Epidermal melanocyte (primary cell): Measurements from ENCODE around the gene PEX7.
"Not testable (repeated sequence)": the region's sequence is repeated elsewhere in the genome, so short reads cannot be mapped to it uniquely, and the experiment has no call there.

Source experiments
- DNase-seq: peaks from one replicate; pipeline ENCODE4 v3.0.0; 2011; ENCODE audit warnings: low spot score; ENCODE audit not compliant: insufficient read length

Gene PEX7

DNA sequence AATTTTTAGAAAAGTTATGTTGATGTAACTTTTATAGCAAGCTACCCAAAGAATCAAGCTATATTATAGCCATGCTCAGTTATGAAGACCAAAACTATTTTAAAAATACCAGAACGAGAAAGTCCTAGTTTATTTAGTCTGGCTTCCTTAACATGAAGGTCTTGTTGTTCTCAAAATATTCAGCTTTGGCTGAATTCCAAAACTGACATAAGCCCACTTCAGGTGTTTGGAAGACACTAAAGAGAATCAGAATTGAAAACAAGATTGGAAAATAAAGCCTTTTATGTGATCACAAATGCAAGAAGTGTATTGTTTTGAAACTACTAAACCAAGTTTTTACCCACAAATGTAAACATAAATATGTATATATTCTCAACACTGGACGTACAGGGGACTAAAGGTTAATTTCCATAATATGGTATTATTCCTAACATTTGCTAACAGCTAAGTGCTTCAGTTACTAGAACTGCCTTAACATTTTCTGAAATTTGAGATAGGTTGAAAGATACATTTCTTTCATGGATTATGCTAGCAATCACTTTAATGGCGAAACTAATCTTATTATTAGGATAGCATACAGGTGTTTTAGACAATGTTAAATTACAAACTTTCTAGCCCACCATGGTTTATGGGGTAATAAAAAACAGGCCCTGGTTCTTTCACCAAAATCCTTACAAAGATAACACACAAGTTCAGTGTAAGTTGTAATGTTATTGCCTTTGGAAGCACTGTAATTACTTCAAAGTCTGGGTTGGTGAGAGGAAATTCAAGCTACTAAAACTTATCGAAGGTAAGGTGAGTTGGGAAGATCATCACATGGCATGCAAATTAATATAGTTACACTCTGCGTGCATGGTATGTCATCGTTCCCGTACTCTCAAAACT, 31.7 kb upstream of the PEX7 start:
- DNase-seq: no peak

DNA sequence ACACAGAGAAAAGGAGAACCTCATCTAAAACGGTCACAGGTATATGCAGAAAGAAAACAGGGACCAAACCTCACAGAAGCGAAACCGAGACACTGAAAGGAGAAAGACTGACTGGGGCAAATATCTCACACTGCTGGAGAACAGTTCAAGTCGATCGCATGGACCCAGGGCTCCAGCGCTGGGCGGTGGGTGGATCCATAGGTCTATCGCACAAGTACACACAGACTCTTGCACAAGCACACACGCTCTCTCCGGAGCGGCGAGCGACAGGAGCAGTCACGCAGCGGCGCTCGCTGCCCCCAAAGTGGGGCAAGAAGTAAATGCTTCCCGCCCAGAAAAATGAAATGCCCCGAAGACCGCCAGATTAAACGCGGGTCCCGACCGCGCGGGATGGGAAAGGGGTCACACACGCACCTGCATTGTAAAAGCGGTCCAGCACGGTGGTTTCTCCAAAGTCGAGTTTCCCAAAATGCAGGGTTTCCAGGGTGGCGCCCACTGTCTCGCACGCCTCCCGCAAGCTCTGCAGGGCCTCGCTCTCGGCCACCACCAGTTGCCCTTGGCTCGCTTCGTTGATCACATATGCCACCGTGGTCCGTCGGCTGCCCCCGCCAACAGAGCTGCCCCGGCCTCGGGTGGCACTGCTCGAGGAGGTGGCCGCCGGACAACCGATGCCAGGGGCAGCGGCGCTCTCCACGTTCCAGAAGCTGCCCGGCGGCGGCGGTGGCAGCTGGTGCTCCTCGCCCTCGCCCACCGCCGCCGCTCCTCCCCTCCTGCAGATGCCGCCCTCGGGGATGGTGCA, 30.9 kb upstream of the PEX7 start:
- DNase-seq: no peak

DNA sequence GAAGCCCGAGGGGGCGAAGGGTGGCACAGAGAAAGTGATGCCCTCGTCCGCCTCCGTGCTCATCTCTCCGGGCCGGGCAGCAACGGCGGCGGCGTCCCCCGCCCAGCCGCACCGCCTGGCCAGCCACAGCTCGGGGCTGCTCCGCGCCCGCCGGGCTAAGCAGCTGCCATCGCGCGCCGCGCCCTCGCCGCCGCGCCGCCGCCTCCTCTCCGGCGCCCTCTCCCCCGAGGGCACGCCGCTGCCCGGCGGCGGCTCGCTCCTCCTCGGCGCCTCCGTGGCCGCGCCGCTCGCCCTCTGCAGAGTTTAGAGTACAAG, 30.3 kb upstream of the PEX7 start:
- no peak for DNase-seq

DNA sequence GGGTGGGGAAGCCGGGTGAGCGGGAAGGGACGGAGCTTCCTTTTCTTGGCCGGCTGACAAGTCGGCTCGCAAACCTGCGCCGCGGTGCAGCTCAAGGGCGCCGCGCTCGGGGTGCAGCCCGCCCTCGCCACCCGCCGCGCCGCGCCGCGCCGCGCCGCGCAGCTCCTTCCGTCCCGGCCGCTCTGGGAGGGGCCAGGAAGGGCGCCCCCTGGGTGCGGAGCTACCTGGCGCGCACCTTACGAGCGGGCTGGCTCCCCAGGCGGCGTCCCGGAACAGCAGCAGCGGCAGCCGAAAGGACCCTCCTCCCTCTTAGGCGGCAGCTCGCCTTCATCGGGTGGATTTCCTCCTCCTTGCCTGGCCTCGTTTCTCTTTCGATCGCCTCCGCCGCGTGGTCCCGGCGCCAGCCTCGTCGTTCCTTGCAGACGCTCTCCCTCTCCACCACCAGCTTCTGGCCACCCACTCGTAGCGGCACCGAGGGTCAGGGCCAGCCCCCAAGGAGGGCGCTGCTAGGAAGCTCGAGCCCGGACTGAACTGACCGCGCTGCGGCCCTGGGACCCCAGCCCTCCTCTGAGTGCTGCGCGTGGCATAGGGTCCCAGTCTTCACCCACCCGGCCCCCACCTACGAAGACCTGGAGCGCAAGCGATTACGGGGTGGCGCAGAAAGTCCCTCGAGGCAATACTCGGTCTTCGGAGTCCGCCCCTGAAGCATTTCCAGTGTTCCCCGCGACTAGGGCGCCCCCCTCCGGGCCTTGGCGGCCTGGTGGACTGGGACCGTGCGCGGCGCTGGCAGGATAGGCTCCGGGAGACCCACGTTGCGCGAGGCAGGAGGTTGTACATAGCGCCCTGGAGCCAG, 29.8 kb upstream of the PEX7 start, which contains the start of gene MAP3K5:
Gene MAP3K5 (minus strand): TSS at position 68 of the 853 bp plus-strand sequence. CDS start 320 bp downstream, outside the sequence.
- DNase-seq: no peak

DNA sequence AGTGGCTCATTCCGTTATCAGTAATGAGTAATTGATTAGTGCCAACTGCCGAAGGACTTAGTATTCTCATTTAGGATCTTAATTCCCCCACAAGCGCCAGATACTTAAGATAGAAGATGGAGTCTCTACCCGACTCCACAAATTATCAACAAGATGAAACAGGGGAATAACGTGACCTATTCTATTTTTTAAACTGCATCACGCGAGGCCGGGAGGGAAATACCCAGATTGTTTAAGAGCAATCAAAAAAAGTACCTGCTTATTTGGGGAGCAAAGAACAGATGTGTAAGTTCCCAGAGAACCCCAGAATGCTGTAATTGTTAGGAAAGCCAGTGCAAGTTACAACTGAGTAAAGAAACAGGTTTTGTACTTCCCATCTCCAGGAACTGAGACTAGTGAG, 29.0 kb upstream of the PEX7 start:
- no peak for DNase-seq

DNA sequence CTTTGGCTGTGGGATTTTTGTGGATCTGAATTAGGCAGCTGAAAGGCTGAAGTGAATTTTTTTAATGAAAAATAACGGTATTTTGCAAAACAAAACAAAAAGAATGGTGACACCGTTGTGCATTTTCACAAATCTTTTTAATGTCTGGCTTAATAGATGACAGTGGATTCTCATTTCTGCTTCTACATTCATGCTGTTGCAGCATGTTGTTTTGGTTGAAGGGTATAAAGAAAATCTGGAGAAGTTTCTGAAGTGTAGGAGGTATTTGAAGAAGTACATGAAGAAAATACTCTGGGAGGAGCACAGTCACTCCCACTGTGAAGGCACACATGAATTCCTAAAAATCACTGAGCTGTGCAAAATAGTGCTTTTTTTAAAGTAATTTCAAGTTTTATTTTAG, 27.0 kb upstream of the PEX7 start:
- no peak for DNase-seq

DNA sequence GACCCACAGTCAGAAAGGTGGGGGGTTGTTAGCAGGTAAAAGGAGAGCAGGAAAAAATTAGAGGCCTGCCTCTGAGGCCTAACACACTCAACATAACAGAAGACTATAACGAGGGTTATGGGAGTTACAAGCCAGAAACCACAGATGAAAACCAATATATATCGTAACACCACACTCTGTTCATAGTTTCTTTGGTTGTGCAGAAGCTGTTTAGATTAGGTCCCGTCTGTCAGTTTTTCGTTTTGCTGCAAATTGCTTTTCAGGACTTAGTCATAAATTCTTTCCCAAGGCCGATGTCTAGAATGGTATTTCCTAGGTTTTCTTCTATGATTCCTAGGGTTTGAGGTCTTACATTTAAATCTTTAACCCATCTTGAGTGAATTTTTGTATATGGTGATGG, 26.4 kb upstream of the PEX7 start:
- DNase-seq: no peak

DNA sequence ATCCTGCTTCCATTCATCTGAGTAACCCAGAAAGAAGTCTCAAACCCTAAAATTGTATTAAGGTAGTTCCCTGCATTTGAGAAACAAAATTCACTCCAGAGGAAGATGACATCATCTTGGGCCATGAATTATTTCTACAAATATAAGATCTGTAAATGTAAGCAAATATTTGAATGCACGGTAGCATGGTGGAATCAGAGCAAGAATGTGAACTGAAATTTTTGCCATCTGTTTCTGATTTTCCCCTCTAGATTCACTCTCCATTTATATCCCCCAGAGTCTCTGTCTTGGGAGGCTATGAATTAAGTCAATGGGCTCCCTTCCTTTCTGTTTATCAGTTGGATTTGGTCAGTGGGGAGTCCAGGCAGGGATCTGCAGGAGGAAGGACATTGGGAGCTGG, 24.3 kb upstream of the PEX7 start:
- DNase-seq: no peak

DNA sequence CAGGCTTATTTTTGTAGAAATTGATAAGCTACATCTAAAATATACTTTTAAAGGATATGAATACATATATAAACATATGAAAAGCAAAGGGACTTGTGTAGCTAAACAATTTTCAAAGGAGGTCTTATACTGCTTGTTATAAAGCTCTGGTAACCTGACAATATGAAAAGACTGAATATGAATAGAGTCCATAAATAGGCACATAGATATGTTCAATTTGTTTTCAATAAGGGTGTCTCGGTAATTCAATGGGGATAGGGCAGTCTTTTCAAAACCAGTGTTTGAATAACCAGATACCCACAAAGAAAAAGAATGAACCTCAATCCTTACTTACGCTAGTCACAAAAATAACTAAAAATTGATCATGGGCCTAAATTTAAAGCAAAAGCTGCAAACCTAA, 20.8 kb upstream of the PEX7 start:
- DNase-seq: no peak

DNA sequence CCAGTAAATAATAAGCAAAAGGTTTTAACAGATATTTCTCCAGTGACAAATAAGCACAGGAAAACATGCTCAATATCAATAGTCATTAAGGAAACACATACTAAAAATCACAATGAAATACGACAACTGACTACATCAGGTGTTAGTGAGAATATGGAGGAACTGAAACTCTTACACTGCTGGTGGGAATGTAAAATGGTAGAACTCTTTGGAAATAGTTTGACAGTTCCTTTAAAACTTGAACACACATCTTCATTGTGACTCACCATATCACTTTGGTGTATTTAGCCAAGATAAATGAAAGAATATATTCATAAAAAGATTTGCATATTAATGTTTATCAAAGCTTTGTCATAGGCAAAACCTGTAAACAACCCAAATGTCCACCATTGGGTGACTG, 18.8 kb upstream of the PEX7 start:
- DNase-seq: no peak

DNA sequence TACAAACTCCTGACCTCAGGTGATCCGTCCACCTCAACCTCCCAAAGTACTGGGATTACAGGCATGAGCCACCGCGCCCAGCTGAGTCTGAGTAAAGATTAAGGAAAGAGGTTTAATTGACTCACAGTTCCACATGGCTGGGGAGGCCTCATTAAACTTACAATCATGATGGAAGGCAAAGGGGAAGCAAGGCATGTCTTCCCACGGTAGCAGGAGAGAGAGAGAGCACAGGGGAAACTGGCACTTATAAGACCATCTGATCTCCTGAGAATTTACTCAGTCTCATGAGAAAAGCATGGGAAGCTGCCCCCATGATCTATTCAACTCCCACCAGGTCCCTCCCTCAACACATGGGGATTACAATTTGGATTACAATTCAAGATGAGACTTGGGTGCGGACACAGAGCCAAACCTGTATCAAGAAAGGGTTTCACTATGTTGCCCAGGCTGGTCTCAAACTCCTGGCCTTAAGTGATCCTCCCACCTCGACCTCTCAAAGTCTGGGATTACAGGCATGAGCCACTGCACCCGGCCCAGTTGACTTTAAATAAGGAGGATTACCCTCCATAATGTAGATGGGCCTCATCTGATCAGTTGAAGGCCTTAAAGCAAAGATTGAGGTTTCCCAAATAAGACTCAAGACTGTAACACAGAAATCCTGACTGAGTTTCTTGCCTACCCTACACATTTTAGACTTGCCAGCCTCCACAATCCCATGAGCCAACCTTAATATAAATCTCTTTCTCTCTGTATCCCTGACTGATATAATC, 13.1 kb upstream of the PEX7 start:
- DNase-seq: no peak

DNA sequence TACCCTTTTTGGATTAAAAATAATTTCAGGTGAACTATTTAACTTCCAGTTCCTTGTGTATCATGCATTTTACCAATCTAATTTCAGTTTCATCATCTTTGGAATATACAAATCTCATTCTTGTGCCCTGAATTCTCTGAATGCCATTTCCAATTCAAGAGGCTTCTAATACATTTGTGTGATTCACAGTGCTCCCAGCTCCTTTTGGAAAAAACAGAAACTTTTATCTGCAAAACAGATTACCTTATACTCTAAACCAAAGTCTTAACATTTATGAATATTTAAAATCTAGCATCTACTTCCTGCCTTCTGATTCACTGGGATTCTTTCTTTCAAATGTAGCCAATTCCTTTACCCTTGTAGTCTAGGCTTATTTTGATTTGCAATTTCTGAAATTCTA, 11.1 kb upstream of the PEX7 start:
- no peak for DNase-seq

DNA sequence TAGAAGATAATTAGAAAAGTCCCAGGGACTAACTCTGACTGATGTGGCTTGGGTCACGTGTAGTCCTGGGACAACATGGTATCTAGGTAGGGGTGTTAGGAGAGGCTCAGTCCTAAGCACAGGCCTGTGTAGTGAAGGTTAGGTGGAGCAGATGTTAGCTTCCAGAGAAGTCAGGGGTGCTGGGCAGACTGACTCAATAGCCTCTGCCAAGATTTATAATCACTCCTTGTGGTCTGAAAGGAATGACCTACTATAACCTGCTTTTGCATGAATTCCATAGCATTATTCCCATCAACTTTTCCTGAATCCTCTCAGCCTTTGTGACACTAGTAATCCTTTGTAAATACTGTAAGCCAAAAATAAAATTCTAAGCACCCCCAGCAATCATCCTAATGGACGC, 10.2 kb upstream of the PEX7 start:
- no peak for DNase-seq

DNA sequence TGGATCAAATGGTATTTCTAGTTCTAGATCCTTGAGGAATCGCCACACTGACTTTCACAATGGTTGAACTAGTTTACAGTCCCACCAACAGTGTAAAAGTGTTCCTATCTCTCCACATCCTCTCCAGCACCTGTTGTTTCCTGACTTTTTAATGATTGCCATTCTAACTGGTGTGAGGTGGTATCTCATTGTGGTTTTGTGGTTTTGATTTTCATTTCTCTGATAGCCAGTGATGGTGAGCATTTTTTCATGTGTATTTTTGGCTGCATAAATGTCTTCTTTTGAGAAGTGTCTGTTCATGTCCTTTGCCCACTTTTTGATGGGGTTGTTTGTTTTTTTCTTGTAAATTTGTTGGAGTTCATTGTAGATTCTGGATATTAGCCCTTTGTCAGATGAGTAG, 6.8 kb upstream of the PEX7 start:
- DNase-seq: not testable (repeated sequence)

DNA sequence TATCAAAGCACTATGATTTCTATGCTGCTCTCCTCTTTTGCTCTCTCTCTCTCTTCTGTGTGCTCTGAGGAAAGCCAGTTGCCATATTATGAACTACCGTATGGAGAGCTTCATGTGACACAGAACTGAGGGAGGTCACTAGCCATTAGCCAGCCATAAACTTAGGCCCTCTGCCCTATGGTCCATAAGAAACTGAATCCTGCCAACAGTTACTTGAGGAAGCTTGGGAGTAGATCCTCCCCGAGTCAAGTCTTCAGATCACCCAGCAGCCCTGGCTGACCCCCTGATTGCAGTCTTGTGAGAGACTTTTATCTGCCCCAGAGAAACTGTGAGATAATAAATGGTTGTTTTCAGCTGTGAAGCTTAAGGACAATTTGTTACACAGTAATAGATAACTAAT, 5.7 kb upstream of the PEX7 start:
- no peak for DNase-seq

DNA sequence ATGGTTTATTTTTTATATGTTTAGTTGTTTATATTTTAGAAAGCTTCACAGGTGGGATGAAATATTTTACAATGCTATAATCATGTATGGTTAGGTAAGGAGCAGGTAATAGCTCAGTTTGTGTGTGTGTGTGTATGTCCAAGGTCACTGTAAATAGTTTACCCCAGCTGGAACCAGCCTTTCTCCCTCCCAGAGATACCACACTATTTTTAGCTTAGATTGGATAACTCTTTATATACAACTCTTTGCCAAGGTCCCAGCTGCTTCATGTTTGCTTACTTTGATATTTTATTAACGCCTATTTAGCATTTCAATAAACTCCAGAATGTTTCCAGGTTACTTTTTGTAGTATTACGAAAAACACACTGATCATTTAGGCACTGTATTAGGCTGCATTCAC, 1.8 kb upstream of the PEX7 start:
- no peak for DNase-seq

DNA sequence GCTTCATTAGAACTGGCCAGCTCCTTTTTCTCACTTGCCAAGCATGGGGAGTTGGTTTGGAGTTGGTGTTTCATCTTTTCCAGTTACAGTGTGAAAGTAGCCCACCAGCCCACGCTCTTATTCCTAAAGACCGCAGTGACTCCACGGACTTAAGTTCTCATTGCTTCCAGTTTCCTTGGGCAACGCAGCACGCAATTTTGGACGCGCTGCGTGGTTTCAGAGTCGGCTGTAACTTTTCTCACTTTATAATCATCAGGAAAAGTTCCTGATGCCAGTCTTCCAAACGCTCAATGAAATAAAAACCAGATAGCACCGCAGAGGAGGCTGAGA, 381 bp upstream of the PEX7 start:
- no peak for DNase-seq

DNA sequence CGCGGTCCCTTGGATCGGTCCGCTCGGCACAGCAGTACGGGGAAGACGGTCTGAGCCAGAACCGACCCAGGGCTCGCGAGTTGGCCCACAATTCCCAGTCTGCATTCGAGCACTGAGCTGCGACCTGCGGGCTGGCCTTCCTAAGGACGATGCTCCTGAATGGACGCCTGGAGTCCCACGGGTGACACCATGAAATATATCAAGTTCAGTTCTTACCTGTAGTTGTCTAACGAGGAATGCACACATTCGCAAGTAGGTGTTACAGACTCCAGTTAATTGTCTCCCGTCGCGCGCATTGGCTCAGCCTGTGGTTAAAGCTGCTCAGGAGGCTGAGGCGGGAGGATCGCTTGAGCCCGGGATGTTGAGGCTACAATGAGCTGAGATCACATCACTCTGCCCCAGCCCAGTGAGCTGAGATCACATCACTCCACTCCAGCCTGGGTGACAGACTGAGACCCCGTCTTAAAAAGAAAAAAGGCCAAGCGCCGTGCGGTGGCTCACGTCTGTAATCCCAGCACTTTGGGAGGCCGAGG, 802 bp downstream of the PEX7 start:
- DNase-seq: no peak

DNA sequence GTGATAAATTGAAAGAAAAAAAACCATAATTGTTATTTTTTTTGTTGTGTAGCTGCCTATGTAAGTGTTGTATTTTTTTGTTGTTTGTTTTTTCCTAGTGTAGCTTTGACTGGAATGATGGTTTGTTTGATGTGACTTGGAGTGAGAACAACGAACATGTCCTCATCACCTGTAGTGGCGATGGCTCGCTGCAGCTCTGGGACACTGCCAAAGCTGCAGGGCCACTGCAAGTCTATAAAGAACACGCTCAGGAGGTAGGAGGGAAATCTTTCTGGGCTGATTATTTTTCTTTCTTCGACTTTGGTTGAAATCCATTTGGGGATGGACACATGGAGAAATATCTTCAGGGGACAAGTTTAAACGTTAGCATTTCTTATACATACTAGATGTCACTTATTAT, 3.8 kb downstream of the PEX7 start:
- DNase-seq: no peak

DNA sequence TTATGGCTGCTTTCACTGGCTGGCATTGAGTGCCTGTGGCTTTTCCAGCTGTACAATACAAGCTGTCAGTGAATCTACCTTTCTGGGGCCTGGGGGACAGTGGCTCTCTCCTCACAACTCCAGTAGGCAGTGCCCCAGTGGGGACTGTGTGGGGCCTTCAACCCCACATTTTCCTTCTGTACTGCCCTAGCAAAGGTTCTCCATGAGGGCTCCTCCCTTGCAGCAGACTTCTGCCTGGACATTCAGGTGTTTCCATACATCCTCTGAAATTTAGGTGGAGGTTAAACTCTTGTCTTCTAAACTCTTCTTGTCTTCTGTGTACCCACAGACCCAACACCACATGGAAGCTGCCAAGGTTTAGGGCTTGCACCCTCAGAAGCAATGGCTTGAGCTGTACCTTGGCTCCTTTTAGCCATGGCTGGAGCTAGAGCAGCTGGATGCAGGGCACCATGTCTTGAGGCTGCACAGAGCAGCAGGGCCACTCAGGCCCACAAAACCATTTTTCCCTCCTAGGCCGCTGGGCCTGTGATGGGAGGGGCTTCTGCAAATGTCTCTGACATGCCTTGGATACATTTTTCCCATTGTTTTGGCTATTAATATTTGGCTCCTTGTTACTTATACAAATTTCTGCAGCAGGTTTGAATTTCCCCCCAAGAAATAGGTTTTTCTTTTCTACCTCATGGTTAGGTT, 9.6 kb downstream of the PEX7 start:
- no peak for DNase-seq
